HepG2 (cell line): ENCODE results near the gene CHST3. TPM values are rescaled to one million over a fixed set of nuclear protein-coding genes. Genes with fewer than 3 reads are reported as not detected.

Source experiments
- FOXK1 ChIP-seq: sonication (generic); formaldehyde crosslinking; IDR thresholded peaks from 2 replicates; pipeline ENCODE4 v1.4.0; 2020; ENCODE audit warnings: low read depth, missing genetic modification reagents, borderline replicate concordance
- GABPA ChIP-seq, 2 experiments: IDR thresholded peaks; 2 replicates each; pipeline ENCODE4 v1.6.1; 2011 to 2016; ENCODE audit warnings: low read depth in 2 of 2, low read length in 1 of 2, missing biosample characterization in 1 of 2, missing genetic modification characterization in 1 of 2
- HNRNPLL ChIP-seq: fragments of 200-400 bp; formaldehyde crosslinking; IDR thresholded peaks from 2 replicates; pipeline ENCODE4 v1.6.1; 2017; ENCODE audit warnings: mild to moderate bottlenecking, low read depth, low read length; ENCODE audit not compliant: poor library complexity, severe bottlenecking
- HOXA7 ChIP-seq: sonication (generic); formaldehyde crosslinking; IDR thresholded peaks from 2 replicates; pipeline ENCODE4 v1.8.1; 2022; ENCODE audit warnings: mild to moderate bottlenecking, missing genetic modification reagents, moderate library complexity
- KDM4B ChIP-seq: sonication (generic); formaldehyde crosslinking; IDR thresholded peaks from 2 replicates; pipeline ENCODE4 v1.4.0; 2020; ENCODE audit warnings: missing genetic modification reagents
- NFE2 ChIP-seq: sonication (generic); formaldehyde crosslinking; IDR thresholded peaks from 2 replicates; pipeline ENCODE4 v1.4.0; 2020; ENCODE audit warnings: missing genetic modification reagents
- ONECUT2 ChIP-seq: sonication (generic); formaldehyde crosslinking; IDR thresholded peaks from 2 replicates; pipeline ENCODE4 v1.4.0; 2020; ENCODE audit warnings: missing genetic modification reagents
- PLSCR1 ChIP-seq: sonication (generic); formaldehyde crosslinking; IDR thresholded peaks from 2 replicates; pipeline ENCODE4 v1.5.0; 2020; ENCODE audit warnings: missing genetic modification reagents, mild to moderate bottlenecking, borderline replicate concordance
- POGK ChIP-seq: sonication (generic); formaldehyde crosslinking; conservative IDR thresholded peaks from 2 replicates; pipeline ENCODE4 v1.8.0; 2022; ENCODE audit warnings: mild to moderate bottlenecking, moderate library complexity, missing genetic modification reagents
- REPIN1 ChIP-seq: sonication (generic); formaldehyde crosslinking; IDR thresholded peaks from 2 replicates; pipeline ENCODE4 v1.8.0; 2022; ENCODE audit warnings: missing genetic modification reagents, low read depth, mild to moderate bottlenecking, borderline replicate concordance
- SAP130 ChIP-seq: IDR thresholded peaks from 2 replicates; pipeline ENCODE4 v1.6.1; 2016; ENCODE audit warnings: low read depth
- SP5 ChIP-seq: IDR thresholded peaks from 2 replicates; pipeline ENCODE4 v1.6.1; 2016; ENCODE audit warnings: low read depth, borderline replicate concordance
- ZBTB42 ChIP-seq: sonication (generic); formaldehyde crosslinking; IDR thresholded peaks from 2 replicates; pipeline ENCODE4 v1.5.0; 2020; ENCODE audit warnings: mild to moderate bottlenecking, missing genetic modification reagents
- ZGPAT ChIP-seq: IDR thresholded peaks from 2 replicates; pipeline ENCODE4 v1.6.1; 2016; ENCODE audit warnings: mild to moderate bottlenecking
- ZNF263 ChIP-seq: sonication (generic); formaldehyde crosslinking; IDR thresholded peaks from 2 replicates; pipeline ENCODE4 v1.4.0; 2020; ENCODE audit warnings: missing genetic modification reagents
- ZSCAN9 ChIP-seq: IDR thresholded peaks from 2 replicates; pipeline ENCODE4 v1.6.1; 2016; ENCODE audit warnings: borderline replicate concordance
- polyA plus RNA-seq, 8 experiments: library from polyadenylated mRNA; depleted of rRNA in 3 of 8; stranded (reverse) in 7 of 8; unstranded in 1 of 8; fragments of >200 nt; fragmentation: Illumina TruSeq in 4 of 8; extraction: Trizol in 4 of 8; gene quantifications; 2 replicates each; pipeline versions ENCODE4 v1.2.1 to v1.2.3, GENCODE V29; 2011 to 2016; ENCODE audit warnings: low read depth in 4 of 8, missing spikeins in 1 of 8, mixed read lengths in 1 of 8; ENCODE audit not compliant: insufficient read depth in 1 of 8
- total RNA-seq, 5 experiments: library from RNA; depleted of rRNA; stranded (reverse); fragments of >200 nt; fragmentation: Illumina TruSeq; extraction: Trizol; gene quantifications; 2 replicates each; pipeline ENCODE4 v1.2.3, GENCODE V29; 2016; ENCODE audit warnings: low read depth in 1 of 5
- TF ChIP-seq, protein P1 (sequence below), 2 experiments: IDR thresholded peaks; 2 replicates each; pipeline ENCODE4 v1.6.1; 2011 to 2012; ENCODE audit warnings: low read length in 2 of 2, borderline replicate concordance in 1 of 2, low read depth in 1 of 2, mild to moderate bottlenecking in 1 of 2, moderate library complexity in 1 of 2
- TF ChIP-seq, protein P2 (sequence below): sonication (generic); formaldehyde crosslinking; IDR thresholded peaks from 2 replicates; pipeline ENCODE4 v1.8.0; 2022; ENCODE audit warnings: mild to moderate bottlenecking, missing genetic modification reagents, moderate library complexity
- TF ChIP-seq, protein P3 (sequence below): sonication (generic); formaldehyde crosslinking; IDR thresholded peaks from 2 replicates; pipeline ENCODE4 v1.4.0; 2020; ENCODE audit warnings: mild to moderate bottlenecking, low read depth, missing genetic modification reagents

The CHST3 gene
- total and polyA plus RNA-seq, 2 of the 13 experiments (the other 11 are each of a cell fraction or from before 2014, with no cell fraction given), result 7.2 to 18.7 TPM

DNA sequence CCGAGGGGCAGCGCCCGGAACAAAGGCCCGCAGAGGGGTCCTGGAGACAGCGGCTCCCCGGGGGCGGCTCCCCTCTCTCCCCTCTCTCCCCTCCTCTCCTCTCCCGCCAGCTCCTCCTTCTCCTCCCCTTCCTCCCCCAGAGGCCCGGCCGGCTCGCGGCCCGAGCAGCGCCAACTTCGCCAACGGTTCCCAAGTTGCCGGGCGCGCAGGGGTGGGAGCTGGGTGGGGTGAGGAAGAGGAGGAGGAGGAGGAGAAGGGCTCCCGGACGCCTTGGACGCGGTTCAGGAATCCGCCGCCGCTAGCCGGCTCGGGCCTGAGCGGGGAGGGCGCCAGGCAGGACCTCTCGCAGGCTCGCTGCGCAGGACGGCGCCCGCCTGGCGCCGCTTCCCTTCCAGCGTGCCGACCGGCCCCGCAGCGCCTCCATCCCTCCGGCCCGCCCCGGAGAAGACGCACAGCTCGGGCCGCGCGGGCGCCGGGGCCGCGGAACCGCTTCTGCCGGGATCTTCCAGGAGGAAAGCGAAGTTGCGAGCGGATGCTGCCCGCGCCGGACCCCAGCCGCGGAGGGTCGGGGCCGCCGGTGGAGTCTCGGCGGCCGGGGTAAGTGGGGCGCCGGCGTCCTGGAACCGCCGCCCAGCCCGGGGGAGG, at the start of gene CHST3 (continued):
- TF ChIP-seq PLSCR1 (CRISPR knock-in tag) (no peak), ZGPAT (CRISPR knock-in tag) (0 out of 2 replicates have a peak, but pooled peaks have one; percentile 19), NFE2 (no peak), HOXA7 (CRISPR knock-in tag) (no peak), FOXK1 (CRISPR knock-in tag) (no peak), SP5 (peak; percentile 25; the same call in 1 of the 2 replicates), POGK (CRISPR knock-in tag) (peak; percentile 34; the same call in 1 of the 2 replicates), ONECUT2 (CRISPR knock-in tag) (no peak), REPIN1 (CRISPR knock-in tag) (0 out of 2 replicates have a peak, but pooled peaks have one; percentile 11), ZSCAN9 (CRISPR knock-in tag) (no peak), ZBTB42 (CRISPR knock-in tag) (no peak), HNRNPLL (peak; percentile 58), SAP130 (peak; percentile 63), ZNF263 (CRISPR knock-in tag) (peak; percentile 84), GABPA (IDR thresholded peaks at IDR 0.05; ENCODE audit: low read depth, low read length) (no peak), GABPA (CRISPR knock-in tag; IDR thresholded peaks at IDR 0.05; ENCODE audit: low read depth) (no peak), KDM4B (CRISPR knock-in tag) (no peak)
- TF ChIP-seq, protein P1, sequence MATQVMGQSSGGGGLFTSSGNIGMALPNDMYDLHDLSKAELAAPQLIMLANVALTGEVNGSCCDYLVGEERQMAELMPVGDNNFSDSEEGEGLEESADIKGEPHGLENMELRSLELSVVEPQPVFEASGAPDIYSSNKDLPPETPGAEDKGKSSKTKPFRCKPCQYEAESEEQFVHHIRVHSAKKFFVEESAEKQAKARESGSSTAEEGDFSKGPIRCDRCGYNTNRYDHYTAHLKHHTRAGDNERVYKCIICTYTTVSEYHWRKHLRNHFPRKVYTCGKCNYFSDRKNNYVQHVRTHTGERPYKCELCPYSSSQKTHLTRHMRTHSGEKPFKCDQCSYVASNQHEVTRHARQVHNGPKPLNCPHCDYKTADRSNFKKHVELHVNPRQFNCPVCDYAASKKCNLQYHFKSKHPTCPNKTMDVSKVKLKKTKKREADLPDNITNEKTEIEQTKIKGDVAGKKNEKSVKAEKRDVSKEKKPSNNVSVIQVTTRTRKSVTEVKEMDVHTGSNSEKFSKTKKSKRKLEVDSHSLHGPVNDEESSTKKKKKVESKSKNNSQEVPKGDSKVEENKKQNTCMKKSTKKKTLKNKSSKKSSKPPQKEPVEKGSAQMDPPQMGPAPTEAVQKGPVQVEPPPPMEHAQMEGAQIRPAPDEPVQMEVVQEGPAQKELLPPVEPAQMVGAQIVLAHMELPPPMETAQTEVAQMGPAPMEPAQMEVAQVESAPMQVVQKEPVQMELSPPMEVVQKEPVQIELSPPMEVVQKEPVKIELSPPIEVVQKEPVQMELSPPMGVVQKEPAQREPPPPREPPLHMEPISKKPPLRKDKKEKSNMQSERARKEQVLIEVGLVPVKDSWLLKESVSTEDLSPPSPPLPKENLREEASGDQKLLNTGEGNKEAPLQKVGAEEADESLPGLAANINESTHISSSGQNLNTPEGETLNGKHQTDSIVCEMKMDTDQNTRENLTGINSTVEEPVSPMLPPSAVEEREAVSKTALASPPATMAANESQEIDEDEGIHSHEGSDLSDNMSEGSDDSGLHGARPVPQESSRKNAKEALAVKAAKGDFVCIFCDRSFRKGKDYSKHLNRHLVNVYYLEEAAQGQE (IDR thresholded peaks at IDR 0.05; ENCODE audit: borderline replicate concordance in 1 of 2, low read depth in 1 of 2, low read length in 2 of 2), result no peak
- TF ChIP-seq, protein P2, sequence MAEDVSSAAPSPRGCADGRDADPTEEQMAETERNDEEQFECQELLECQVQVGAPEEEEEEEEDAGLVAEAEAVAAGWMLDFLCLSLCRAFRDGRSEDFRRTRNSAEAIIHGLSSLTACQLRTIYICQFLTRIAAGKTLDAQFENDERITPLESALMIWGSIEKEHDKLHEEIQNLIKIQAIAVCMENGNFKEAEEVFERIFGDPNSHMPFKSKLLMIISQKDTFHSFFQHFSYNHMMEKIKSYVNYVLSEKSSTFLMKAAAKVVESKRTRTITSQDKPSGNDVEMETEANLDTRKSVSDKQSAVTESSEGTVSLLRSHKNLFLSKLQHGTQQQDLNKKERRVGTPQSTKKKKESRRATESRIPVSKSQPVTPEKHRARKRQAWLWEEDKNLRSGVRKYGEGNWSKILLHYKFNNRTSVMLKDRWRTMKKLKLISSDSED (CRISPR knock-in tag), result 0 out of 2 replicates have a peak, but pooled peaks have one; percentile 16
- TF ChIP-seq, protein P3, sequence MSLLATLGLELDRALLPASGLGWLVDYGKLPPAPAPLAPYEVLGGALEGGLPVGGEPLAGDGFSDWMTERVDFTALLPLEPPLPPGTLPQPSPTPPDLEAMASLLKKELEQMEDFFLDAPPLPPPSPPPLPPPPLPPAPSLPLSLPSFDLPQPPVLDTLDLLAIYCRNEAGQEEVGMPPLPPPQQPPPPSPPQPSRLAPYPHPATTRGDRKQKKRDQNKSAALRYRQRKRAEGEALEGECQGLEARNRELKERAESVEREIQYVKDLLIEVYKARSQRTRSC (CRISPR knock-in tag), result no peak
